ENCODE data around the gene IRX4. TPM values are rescaled to one million over a fixed set of nuclear protein-coding genes. Genes with fewer than 3 reads are reported as not detected.

IRX4 gene
- total RNA-seq, 1 donor from 2014 or later, result 0.68 TPM

DNA sequence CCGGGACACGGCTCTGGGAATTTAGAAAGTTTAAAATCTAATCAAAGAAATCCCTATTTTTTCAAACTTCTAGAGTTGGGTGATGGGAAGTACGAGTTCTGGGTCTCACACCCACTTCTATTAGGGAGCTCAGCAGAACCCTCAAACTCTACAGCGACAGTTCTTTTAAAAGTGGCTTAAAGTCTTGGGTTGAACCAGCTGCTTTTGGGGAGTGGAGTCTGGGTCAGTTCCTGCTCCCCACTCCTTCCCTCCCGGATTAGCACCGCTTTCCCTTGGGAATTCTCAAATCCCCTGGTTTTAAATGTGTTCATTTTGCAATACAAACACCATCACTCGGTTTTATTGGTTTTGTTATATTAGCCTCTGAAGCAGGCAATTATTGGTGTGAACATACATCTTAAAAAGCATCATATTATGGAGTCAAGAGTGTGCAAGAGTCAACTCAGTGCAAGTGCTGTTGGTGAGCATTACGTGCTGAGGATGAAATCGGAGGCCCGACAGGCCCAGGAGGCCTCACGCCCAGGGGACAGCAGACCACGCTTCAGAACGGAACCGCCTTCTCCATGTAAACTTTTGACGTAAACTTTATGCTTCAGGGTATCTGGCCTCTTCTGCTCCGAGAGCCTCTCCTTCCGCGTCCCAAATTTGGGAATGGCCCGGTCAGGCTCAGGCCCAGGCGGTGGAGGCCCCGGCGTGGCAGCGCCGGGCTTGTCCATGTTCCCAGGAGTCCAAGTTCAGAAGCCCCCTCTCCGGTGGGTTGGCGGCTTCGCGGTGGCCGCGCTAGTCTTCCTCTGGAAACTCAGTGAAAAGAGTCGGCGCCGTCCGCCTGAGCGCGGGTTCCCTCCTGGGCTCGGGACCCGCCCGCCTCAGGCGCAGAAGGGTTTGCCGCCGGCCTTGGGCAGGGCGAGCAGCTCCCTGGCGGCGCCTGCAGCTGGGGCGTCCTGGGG, 5.3 kb downstream of the IRX4 start:
- DNase-seq (ENCODE audit: low read depth) (no peak), FAIRE-seq (no peak)
- H3K36me3 Mint-ChIP-seq (ENCODE audit: low read depth, unreplicated experiment), result peaks cover 3% of the 10 kb centered on the region
- peaks cover 12% of the 10 kb centered on the region for H3K9me3 Mint-ChIP-seq (ENCODE audit: unreplicated experiment)
- H3K27me3 Mint-ChIP-seq (ENCODE audit: low read depth, unreplicated experiment), result peaks cover 59% of the 10 kb centered on the region
- Histone ChIP-seq H3K4me2 (ENCODE audit: low read length) (no peak overlapping the region), H3K4me3 (ENCODE audit: insufficient read depth, low read depth, low read length) (no peak overlapping the region), H3K9me3 (ENCODE audit: insufficient read depth, low read depth, low read length) (no peaks in the 10 kb centered on the region), H4K20me1 (ENCODE audit: insufficient read depth, low read length) (no peaks in the 10 kb centered on the region), H3K36me3 (ENCODE audit: insufficient read depth, low read length) (no peaks in the 10 kb centered on the region), H2AFZ (ENCODE audit: low read depth, low read length) (no peak overlapping the region), H3K27ac (ENCODE audit: low read depth, low read length) (no peak overlapping the region), H3K79me2 (ENCODE audit: insufficient read depth, low read length) (no peaks in the 10 kb centered on the region), H3K9ac (ENCODE audit: low read length) (no peak overlapping the region), H3K27me3 (ENCODE audit: insufficient read depth, low read length) (peaks cover 72% of the 10 kb centered on the region), H3K4me1 (ENCODE audit: insufficient read depth, low read length) (no peaks in the 10 kb centered on the region)
- no peak overlapping the region for H3K4me3 Mint-ChIP-seq (ENCODE audit: unreplicated experiment)
- H3K4me1 Mint-ChIP-seq (ENCODE audit: low read depth, unreplicated experiment), result no peaks in the 10 kb centered on the region
- TF ChIP-seq EZH2 (IDR thresholded peaks at IDR 0.05; ENCODE audit: insufficient read depth, low read length), result no peak
- TF ChIP-seq, protein P1, sequence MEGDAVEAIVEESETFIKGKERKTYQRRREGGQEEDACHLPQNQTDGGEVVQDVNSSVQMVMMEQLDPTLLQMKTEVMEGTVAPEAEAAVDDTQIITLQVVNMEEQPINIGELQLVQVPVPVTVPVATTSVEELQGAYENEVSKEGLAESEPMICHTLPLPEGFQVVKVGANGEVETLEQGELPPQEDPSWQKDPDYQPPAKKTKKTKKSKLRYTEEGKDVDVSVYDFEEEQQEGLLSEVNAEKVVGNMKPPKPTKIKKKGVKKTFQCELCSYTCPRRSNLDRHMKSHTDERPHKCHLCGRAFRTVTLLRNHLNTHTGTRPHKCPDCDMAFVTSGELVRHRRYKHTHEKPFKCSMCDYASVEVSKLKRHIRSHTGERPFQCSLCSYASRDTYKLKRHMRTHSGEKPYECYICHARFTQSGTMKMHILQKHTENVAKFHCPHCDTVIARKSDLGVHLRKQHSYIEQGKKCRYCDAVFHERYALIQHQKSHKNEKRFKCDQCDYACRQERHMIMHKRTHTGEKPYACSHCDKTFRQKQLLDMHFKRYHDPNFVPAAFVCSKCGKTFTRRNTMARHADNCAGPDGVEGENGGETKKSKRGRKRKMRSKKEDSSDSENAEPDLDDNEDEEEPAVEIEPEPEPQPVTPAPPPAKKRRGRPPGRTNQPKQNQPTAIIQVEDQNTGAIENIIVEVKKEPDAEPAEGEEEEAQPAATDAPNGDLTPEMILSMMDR (IDR thresholded peaks at IDR 0.05; ENCODE audit: insufficient read depth, low read depth, low read length), result no peak
- peak overlapping the region; percentile 75 for H3K27ac Mint-ChIP-seq (ENCODE audit: unreplicated experiment)

DNA sequence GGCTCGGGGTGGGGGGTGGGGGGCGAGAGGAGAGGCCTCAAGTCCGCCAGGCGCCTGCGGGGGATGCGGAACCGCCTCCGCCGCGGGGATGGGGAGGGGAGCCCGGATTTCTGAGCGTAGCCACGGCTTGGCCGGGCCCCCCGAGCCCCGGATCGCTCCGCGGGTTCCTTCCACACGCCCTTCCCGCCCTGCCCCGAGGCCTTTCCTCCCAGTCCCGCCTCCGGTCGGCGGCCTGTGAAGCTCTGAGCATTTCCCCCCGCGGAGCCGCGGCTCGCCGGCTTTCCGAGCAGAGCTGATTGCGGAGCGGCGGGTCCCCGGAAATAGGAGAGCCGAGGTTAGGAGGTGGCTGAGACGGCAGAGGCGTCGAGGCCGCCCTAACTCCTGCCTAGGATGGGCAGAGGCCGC, 6.1 kb downstream of the IRX4 start:
- H3K36me3 ChIP-seq (ENCODE audit: insufficient read depth, low read length), result no peaks in the 10 kb centered on the region
- peak; percentile 42 for TF ChIP-seq EZH2 (IDR thresholded peaks at IDR 0.05; ENCODE audit: insufficient read depth, low read length)
- TF ChIP-seq, protein P1 (IDR thresholded peaks at IDR 0.05; ENCODE audit: insufficient read depth, low read depth, low read length), result no peak
- H3K27me3 Mint-ChIP-seq (ENCODE audit: low read depth, unreplicated experiment), result peaks cover 59% of the 10 kb centered on the region
- peaks cover 12% of the 10 kb centered on the region for H3K9me3 Mint-ChIP-seq (ENCODE audit: unreplicated experiment)
- FAIRE-seq, result no peak
- H3K4me3 ChIP-seq (ENCODE audit: insufficient read depth, low read depth, low read length), result no peak overlapping the region
- no peaks in the 10 kb centered on the region for H3K9me3 ChIP-seq (ENCODE audit: insufficient read depth, low read depth, low read length)
- H3K4me3 Mint-ChIP-seq (ENCODE audit: unreplicated experiment), result no peak overlapping the region
- no peak for DNase-seq (ENCODE audit: low read depth)
- no peak overlapping the region for H2AFZ ChIP-seq (ENCODE audit: low read depth, low read length)
- peaks cover 3% of the 10 kb centered on the region for H3K36me3 Mint-ChIP-seq (ENCODE audit: low read depth, unreplicated experiment)
- no peaks in the 10 kb centered on the region for H3K4me1 ChIP-seq (ENCODE audit: insufficient read depth, low read length)
- no peaks in the 10 kb centered on the region for H3K79me2 ChIP-seq (ENCODE audit: insufficient read depth, low read length)
- no peak overlapping the region for H3K27ac ChIP-seq (ENCODE audit: low read depth, low read length)
- peaks cover 68% of the 10 kb centered on the region for H3K27me3 ChIP-seq (ENCODE audit: insufficient read depth, low read length)
- H3K4me2 ChIP-seq (ENCODE audit: low read length), result no peak overlapping the region
- no peaks in the 10 kb centered on the region for H4K20me1 ChIP-seq (ENCODE audit: insufficient read depth, low read length)
- H3K27ac Mint-ChIP-seq (ENCODE audit: unreplicated experiment), result no peak overlapping the region
- H3K4me1 Mint-ChIP-seq (ENCODE audit: low read depth, unreplicated experiment), result no peaks in the 10 kb centered on the region
- H3K9ac ChIP-seq (ENCODE audit: low read length), result no peak overlapping the region
